ENCODE results near the gene MTMR2. TPM values are rescaled to one million over a fixed set of nuclear protein-coding genes. Genes with fewer than 3 reads are reported as not detected.

MTMR2 gene
- total and polyA plus RNA-seq, 2 of the 13 experiments (the other 11 are each of a cell fraction or from before 2014, with no cell fraction given), result 12.7 to 22.3 TPM

GRCh38 chr11:95944623-95945022 lies 20.7 kb upstream of the MTMR2 start:
- in situ Hi-C loops (cut with HindIII; ENCODE audit: extremely low pct_ligation_motif_present, low pct_unique_long_range_greater_than_20kb), result no loop called here
- Histone ChIP-seq H3K4me1 (ENCODE audit: insufficient read depth, low read length) (no peaks in the 10 kb centered on the region), H2AFZ (ENCODE audit: low read length) (no peak overlapping the region), H3K36me3 (replicated peaks in 1 of 2; ENCODE audit: control insufficient read depth in 1 of 2, insufficient read depth in 2 of 2, low read length in 2 of 2) (no peaks in the 10 kb centered on the region), H3K79me2 (ENCODE audit: insufficient read depth, low read length) (no peaks in the 10 kb centered on the region), H3K27me3 (ENCODE audit: control insufficient read depth in 1 of 2, insufficient read depth in 2 of 2, low read length in 2 of 2) (no peaks in the 10 kb centered on the region; a peak in 1 of 5 replicates), H4K20me1 (ENCODE audit: insufficient read depth, low read length) (no peaks in the 10 kb centered on the region), H3K9ac (ENCODE audit: insufficient read depth, low read depth, low read length) (no peak overlapping the region), H3K9me3 (ENCODE audit: low read length) (peaks cover 29% of the 10 kb centered on the region), H3K4me3 (replicated peaks in 1 of 3; ENCODE audit: insufficient read depth in 1 of 3, low read depth in 2 of 3, low read length in 3 of 3) (no peak overlapping the region), H3K27ac (ENCODE audit: extremely low read length, insufficient read depth, low read length) (no peak overlapping the region), H3K4me2 (ENCODE audit: low read depth, low read length) (no peak overlapping the region)
- ChIA-PET POLR2A (no interaction called here), CTCF (ENCODE audit: low intra/inter-chr PET ratio, low total read pairs) (no interaction called here)
- DNase-seq (ENCODE audit: low spot score) (no peak), ATAC-seq (no peak), FAIRE-seq (no peak)
- WGBS (ENCODE audit: low lambda C conversion rate), result 6% methylated on average over 4 of the region's 4 CpGs
- intact Hi-C loops (cut with micrococcal nuclease; ENCODE audit: unreplicated experiment), result no loop called here
- TF ChIP-seq ZNF160 (CRISPR knock-in tag; IDR thresholded peaks at IDR 0.05) (no peak), ISL2 (CRISPR knock-in tag; IDR thresholded peaks at IDR 0.05) (no peak), ZFP90 (CRISPR knock-in tag; IDR thresholded peaks at IDR 0.05; ENCODE audit: borderline replicate concordance) (no peak), MED1 (CRISPR knock-in tag; IDR thresholded peaks at IDR 0.05) (no peak), ZBTB7A (CRISPR knock-in tag; IDR thresholded peaks at IDR 0.05) (no peak), TCF7L2 (IDR thresholded peaks at IDR 0.05; ENCODE audit: low read depth, low read length) (no peak), ISX (CRISPR knock-in tag; conservative IDR thresholded peaks at IDR 0.05) (no peak), HNF1A (IDR thresholded peaks at IDR 0.05; ENCODE audit: low read depth) (no peak), HNF1A (CRISPR knock-in tag; IDR thresholded peaks at IDR 0.05; ENCODE audit: borderline replicate concordance) (no peak), SUZ12 (IDR thresholded peaks at IDR 0.05; ENCODE audit: low read depth, low read length) (no peak), CSRNP2 (CRISPR knock-in tag; conservative IDR thresholded peaks at IDR 0.05; ENCODE audit: low read depth) (no peak), ZNF317 (CRISPR knock-in tag; IDR thresholded peaks at IDR 0.05) (no peak), RBAK (CRISPR knock-in tag; IDR thresholded peaks at IDR 0.05) (no peak), GATAD1 (CRISPR knock-in tag; IDR thresholded peaks at IDR 0.05) (no peak), ZNF552 (CRISPR knock-in tag; IDR thresholded peaks at IDR 0.05; ENCODE audit: borderline replicate concordance) (no peak), DBP (CRISPR knock-in tag; IDR thresholded peaks at IDR 0.05; ENCODE audit: not compliant biosample characterization) (no peak), DMAP1 (CRISPR knock-in tag; IDR thresholded peaks at IDR 0.05) (no peak), RAD51 (IDR thresholded peaks at IDR 0.05; ENCODE audit: borderline replicate concordance) (no peak), ZBTB3 (CRISPR knock-in tag; IDR thresholded peaks at IDR 0.05; ENCODE audit: borderline replicate concordance, low read depth) (no peak), ZNF850 (CRISPR knock-in tag; conservative IDR thresholded peaks at IDR 0.05) (no peak)
- TF ChIP-seq, protein P1, sequence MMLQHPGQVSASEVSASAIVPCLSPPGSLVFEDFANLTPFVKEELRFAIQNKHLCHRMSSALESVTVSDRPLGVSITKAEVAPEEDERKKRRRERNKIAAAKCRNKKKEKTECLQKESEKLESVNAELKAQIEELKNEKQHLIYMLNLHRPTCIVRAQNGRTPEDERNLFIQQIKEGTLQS (CRISPR knock-in tag; IDR thresholded peaks at IDR 0.05), result no peak
- BruUV-seq (replicated peaks), result no TSS peak

All from HepG2 (cell line).